Measurements from ENCODE around the gene FMN1. TPM values are rescaled to one million over a fixed set of nuclear protein-coding genes. Genes with fewer than 3 reads are reported as not detected.

Gene FMN1
- total RNA-seq, 1 experiment from 2014 or later: 1.2 TPM

DNA sequence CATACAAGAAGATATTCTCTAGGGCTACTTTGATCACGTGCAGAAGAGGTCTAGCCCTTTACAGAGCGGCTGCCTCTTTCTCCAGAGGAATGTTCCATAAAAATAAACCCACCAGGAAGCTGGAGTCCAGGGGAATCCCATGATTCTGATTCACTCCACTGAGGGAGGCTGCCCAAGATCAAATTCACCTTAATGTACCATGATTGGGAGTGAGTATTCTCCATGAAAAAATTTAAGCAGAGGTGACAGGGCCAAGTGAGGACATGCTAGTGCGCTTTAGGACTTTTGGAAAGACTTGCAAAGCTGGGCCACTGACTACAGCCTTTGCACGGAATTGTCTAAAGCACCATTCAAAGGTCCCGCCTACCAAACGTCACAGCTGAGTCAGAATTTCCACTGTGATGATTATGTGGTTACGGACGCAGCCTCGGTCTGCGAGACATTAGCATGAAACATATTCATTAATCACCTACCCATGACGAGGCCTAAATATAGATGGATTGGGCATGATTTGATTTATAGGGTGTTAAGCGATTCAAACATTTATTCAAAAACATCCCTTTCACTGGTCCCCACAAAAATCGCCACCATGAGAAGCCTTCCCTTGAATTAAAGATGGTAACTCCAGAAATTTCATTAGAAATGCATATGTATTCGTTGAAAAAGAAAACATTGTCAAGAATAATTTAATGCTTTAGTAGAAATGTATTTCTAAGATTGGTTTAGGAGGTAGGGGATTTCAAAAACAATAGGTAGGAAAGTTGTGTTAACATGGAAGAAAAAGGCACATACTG, 324.1 kb downstream of the FMN1 start:
- DNase-seq (ENCODE audit: unreplicated experiment): peak; percentile 93
- H3K4me1 Mint-ChIP-seq (ENCODE audit: insufficient read depth, unreplicated experiment): peaks cover 18% of the 10 kb centered on the region
- no peaks in the 10 kb centered on the region for H3K27me3 Mint-ChIP-seq (ENCODE audit: insufficient read depth, unreplicated experiment)
- ChIA-PET CTCF (interaction anchor here (1.0 to 1.9 kb wide), 5 partner anchors 19 to 208 kb away, joined by 3 to 8 read pairs (median 6); no protein-coding TSS in a partner anchor), POLR2A (no interaction called here)
- H3K4me3 Mint-ChIP-seq (ENCODE audit: unreplicated experiment): no peak overlapping the region
- TF ChIP-seq CTCF (IDR thresholded peaks at IDR 0.05; ENCODE audit: unreplicated experiment): no peak
- H3K36me3 Mint-ChIP-seq (ENCODE audit: insufficient read depth, unreplicated experiment): no peaks in the 10 kb centered on the region
- intact Hi-C loops (cut with micrococcal nuclease): no loop called here
- no peak overlapping the region for H3K27ac Mint-ChIP-seq (ENCODE audit: low read depth, unreplicated experiment)
- BruUV-seq (replicated peaks): no TSS peak
- no peaks in the 10 kb centered on the region for H3K9me3 Mint-ChIP-seq (ENCODE audit: unreplicated experiment)

- Mint-ChIP-seq H3K4me3 (ENCODE audit: unreplicated experiment) (no peak overlapping the region), H3K9me3 (ENCODE audit: unreplicated experiment) (no peaks in the 10 kb centered on the region), H3K27me3 (ENCODE audit: insufficient read depth, unreplicated experiment) (no peaks in the 10 kb centered on the region), H3K27ac (ENCODE audit: low read depth, unreplicated experiment) (no peak overlapping the region), H3K36me3 (ENCODE audit: insufficient read depth, unreplicated experiment) (no peaks in the 10 kb centered on the region), H3K4me1 (ENCODE audit: insufficient read depth, unreplicated experiment) (peaks cover 18% of the 10 kb centered on the region)
- CTCF ChIA-PET: interaction anchor here (0.6 to 1.9 kb wide), 5 partner anchors 18 to 208 kb away, joined by 3 to 8 read pairs (median 6); no protein-coding TSS in a partner anchor
- POLR2A ChIA-PET: interaction anchor here (1.5 kb wide), 1 partner anchor 13 kb away, joined by 5 read pairs; no protein-coding TSS in a partner anchor
- intact Hi-C loops (cut with micrococcal nuclease): no loop called here
- no peak for DNase-seq (ENCODE audit: unreplicated experiment)
- no peak for TF ChIP-seq CTCF (IDR thresholded peaks at IDR 0.05; ENCODE audit: unreplicated experiment)
- BruUV-seq (replicated peaks): no TSS peak
Measured at GRCh38 chr15:32869776-32870175, 324.7 kb downstream of the FMN1 start.

GRCh38 chr15:32867313-32867626, 327.2 kb downstream of the FMN1 start:
- no TSS peak for BruUV-seq (replicated peaks)
- Mint-ChIP-seq H3K4me1 (ENCODE audit: insufficient read depth, unreplicated experiment) (peaks cover 24% of the 10 kb centered on the region), H3K27ac (ENCODE audit: low read depth, unreplicated experiment) (peak overlapping the region; percentile 60), H3K27me3 (ENCODE audit: insufficient read depth, unreplicated experiment) (no peaks in the 10 kb centered on the region), H3K36me3 (ENCODE audit: insufficient read depth, unreplicated experiment) (no peaks in the 10 kb centered on the region), H3K9me3 (ENCODE audit: unreplicated experiment) (no peaks in the 10 kb centered on the region), H3K4me3 (ENCODE audit: unreplicated experiment) (no peak overlapping the region)
- TF ChIP-seq CTCF (IDR thresholded peaks at IDR 0.05; ENCODE audit: unreplicated experiment): no peak
- POLR2A ChIA-PET: interaction anchor here (1.4 kb wide), 1 partner anchor 17 kb away, joined by 4 read pairs; no protein-coding TSS in a partner anchor
- intact Hi-C loops (cut with micrococcal nuclease): no loop called here
- peak; percentile 75 for DNase-seq (ENCODE audit: unreplicated experiment)
- CTCF ChIA-PET: interaction anchor here (0.6 to 1.8 kb wide), 4 partner anchors 23 to 218 kb away, joined by 3 to 8 read pairs (median 4); no protein-coding TSS in a partner anchor

DNA sequence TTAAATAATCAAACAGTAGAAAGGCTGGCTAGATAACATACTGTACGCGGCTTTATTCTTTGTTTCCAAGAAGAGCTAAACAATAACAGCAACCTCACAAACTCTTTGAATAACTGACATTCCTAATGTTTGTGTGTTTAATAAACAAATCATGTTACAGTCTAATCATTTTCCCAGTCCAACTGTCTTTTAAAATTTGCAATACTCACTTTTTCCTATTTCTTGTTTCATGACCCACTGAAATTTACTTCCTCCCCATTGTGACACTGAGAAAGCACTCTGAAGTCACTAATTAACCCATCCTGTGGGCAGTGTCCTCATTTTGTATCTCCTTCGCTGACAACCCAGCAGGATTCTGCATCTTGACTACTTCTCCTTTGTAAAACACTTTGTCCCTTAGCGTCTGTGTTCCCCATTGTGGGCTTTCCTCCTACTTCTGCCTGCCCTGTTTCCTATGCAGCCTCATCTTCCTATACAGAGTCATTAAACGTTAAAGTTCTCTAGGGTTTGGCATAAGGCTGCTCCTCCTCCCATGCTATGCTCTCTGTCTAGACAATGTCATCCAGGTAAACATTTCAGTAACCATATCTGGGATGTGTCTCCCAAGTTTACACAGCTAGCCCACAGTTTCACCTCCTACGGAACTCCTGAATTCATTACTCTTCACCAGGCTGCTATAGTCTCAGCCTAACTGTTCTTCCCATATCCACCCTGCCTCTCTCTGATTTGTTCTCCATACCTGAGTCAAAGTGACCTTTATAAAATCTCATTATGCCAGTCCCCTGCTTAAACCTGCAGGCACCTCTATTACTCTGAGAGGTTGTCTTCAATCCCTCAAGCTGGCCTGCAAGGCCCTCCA, 327.8 kb downstream of the FMN1 start:
- CTCF ChIA-PET: interaction anchor here (0.6 to 1.1 kb wide), 4 partner anchors 22 to 217 kb away, joined by 3 to 5 read pairs (median 4); no protein-coding TSS in a partner anchor
- intact Hi-C loops (cut with micrococcal nuclease): no loop called here
- Mint-ChIP-seq H3K36me3 (ENCODE audit: insufficient read depth, unreplicated experiment) (no peaks in the 10 kb centered on the region), H3K9me3 (ENCODE audit: unreplicated experiment) (no peaks in the 10 kb centered on the region), H3K27ac (ENCODE audit: low read depth, unreplicated experiment) (peak overlapping the region; percentile 60), H3K27me3 (ENCODE audit: insufficient read depth, unreplicated experiment) (no peaks in the 10 kb centered on the region), H3K4me3 (ENCODE audit: unreplicated experiment) (no peak overlapping the region), H3K4me1 (ENCODE audit: insufficient read depth, unreplicated experiment) (peaks cover 24% of the 10 kb centered on the region)
- no peak for DNase-seq (ENCODE audit: unreplicated experiment)
- BruUV-seq (replicated peaks): no TSS peak
- no peak for TF ChIP-seq CTCF (IDR thresholded peaks at IDR 0.05; ENCODE audit: unreplicated experiment)
- POLR2A ChIA-PET: interaction anchor here (1.4 kb wide), 1 partner anchor 16 kb away, joined by 4 read pairs; no protein-coding TSS in a partner anchor

Data from MCF 10A (cell line).